Neural cell (in vitro differentiated cells): ENCODE results near the gene KCNK17. TPM values are rescaled to one million over a fixed set of nuclear protein-coding genes. Genes with fewer than 3 reads are reported as not detected.
"Not testable (repeated sequence)": the region's sequence is repeated elsewhere in the genome, so short reads cannot be mapped to it uniquely, and the experiment has no call there.

Experiments used
- H2AFZ ChIP-seq: fragments of 200-600, 300-800 bp; sonication (generic), shearing (Covaris generic); 2 replicates; pipeline ENCODE4 v1.6.0; 2014; ENCODE audit warnings: low read depth, mild to moderate bottlenecking, antibody characterized with exemption, low read length, moderate library complexity
- H3F3A ChIP-seq: fragments of 200-600 bp; shearing (Covaris generic); 2 replicates; pipeline ENCODE4 v1.6.1; 2016; ENCODE audit warnings: mild to moderate bottlenecking, moderate library complexity, mixed read lengths, antibody characterized with exemption, low read length; ENCODE audit not compliant: insufficient read depth, poor library complexity, severe bottlenecking
- H3K27ac ChIP-seq: fragments of 200-600, 300-800 bp; sonication (generic), shearing (Covaris generic); 2 replicates; pipeline ENCODE4 v1.5.1; 2014; ENCODE audit warnings: mild to moderate bottlenecking, low read length, moderate library complexity
- H3K27me3 ChIP-seq: fragments of 300-800, 200-600 bp; sonication (generic), shearing (Covaris generic); 2 replicates; pipeline ENCODE4 v1.6.0; 2014; ENCODE audit warnings: mild to moderate bottlenecking, low read depth, low read length, moderate library complexity; ENCODE audit not compliant: insufficient read depth
- H3K36me3 ChIP-seq: fragments of 300-800, 200-600 bp; sonication (generic), shearing (Covaris generic); 2 replicates; pipeline ENCODE4 v1.5.1; 2014; ENCODE audit warnings: mild to moderate bottlenecking, antibody characterized with exemption, low read length, moderate library complexity; ENCODE audit not compliant: insufficient read depth
- H3K4me2 ChIP-seq: fragments of 300-800, 200-600 bp; sonication (generic), shearing (Covaris generic); 2 replicates; pipeline ENCODE4 v1.6.0; 2014; ENCODE audit warnings: mild to moderate bottlenecking, low read length
- H3K4me3 ChIP-seq: fragments of 300-800, 200-600 bp; sonication (generic), shearing (Covaris generic); 2 replicates; pipeline ENCODE4 v1.5.1; 2014; ENCODE audit warnings: mild to moderate bottlenecking, low read length, moderate library complexity
- H3K79me2 ChIP-seq: fragments of 200-600 bp; shearing (Covaris generic); replicated peaks from 2 replicates; pipeline ENCODE4 v1.6.0; 2014; ENCODE audit warnings: mild to moderate bottlenecking, low read length, moderate library complexity; ENCODE audit not compliant: insufficient read depth
- H3K9ac ChIP-seq: fragments of 300-800, 200-600 bp; sonication (generic), shearing (Covaris generic); 2 replicates; pipeline ENCODE4 v1.6.1; 2016; ENCODE audit warnings: mild to moderate bottlenecking, low read length, mixed read lengths
- H3K9me2 ChIP-seq: fragments of 200-600 bp; shearing (Covaris generic); 2 replicates; pipeline ENCODE4 v1.6.1; 2016; ENCODE audit warnings: mild to moderate bottlenecking, low read length, mixed read lengths; ENCODE audit not compliant: insufficient read depth
- H3K9me3 ChIP-seq: fragments of 200-600, 300-800 bp; sonication (generic), shearing (Covaris generic); 2 replicates; pipeline ENCODE4 v1.6.1; 2016; ENCODE audit warnings: mild to moderate bottlenecking, mixed run types, low read length, moderate library complexity, mixed read lengths
- H4K20me1 ChIP-seq: fragments of 200-600 bp; shearing (Covaris generic); 2 replicates; pipeline ENCODE4 v1.6.1; 2016; ENCODE audit warnings: mild to moderate bottlenecking, mixed run types; ENCODE audit not compliant: insufficient read depth
- CTCF ChIP-seq: fragments of 450-650 bp; IDR thresholded peaks from 2 replicates; pipeline ENCODE4 v1.5.1; 2014; ENCODE audit warnings: antibody characterized with exemption, mild to moderate bottlenecking, moderate library complexity; ENCODE audit not compliant: poor library complexity, severe bottlenecking
- EP300 ChIP-seq: fragments of 450-650 bp; conservative IDR thresholded peaks from 2 replicates; pipeline ENCODE4 v1.6.1; 2014; ENCODE audit warnings: antibody characterized with exemption, mild to moderate bottlenecking, moderate library complexity; ENCODE audit not compliant: poor library complexity, severe bottlenecking
- EZH2 ChIP-seq: fragments of 200-600, 300-800 bp; shearing (Covaris generic), sonication (generic); IDR thresholded peaks from 2 replicates; pipeline ENCODE4 v1.6.1; 2014; ENCODE audit warnings: antibody characterized with exemption, low read length, borderline replicate concordance, mild to moderate bottlenecking; ENCODE audit not compliant: insufficient read depth, poor library complexity, severe bottlenecking
- MXI1 ChIP-seq: fragments of 450-650 bp; conservative IDR thresholded peaks from 2 replicates; pipeline ENCODE4 v1.6.1; 2014; ENCODE audit warnings: antibody characterized with exemption, mild to moderate bottlenecking; ENCODE audit not compliant: poor library complexity, severe bottlenecking
- POLR2AphosphoS5 ChIP-seq: IDR thresholded peaks from 2 replicates; pipeline ENCODE4 v1.6.1; 2012
- REST ChIP-seq: IDR thresholded peaks from 2 replicates; pipeline ENCODE4 v1.6.1; 2012; ENCODE audit warnings: borderline replicate concordance
- SMC3 ChIP-seq: fragments of 450-650 bp; conservative IDR thresholded peaks from 2 replicates; pipeline ENCODE4 v1.6.1; 2014; ENCODE audit warnings: antibody characterized with exemption, mild to moderate bottlenecking, moderate library complexity; ENCODE audit not compliant: poor library complexity
- TAF1 ChIP-seq: IDR thresholded peaks from 2 replicates; pipeline ENCODE4 v1.6.1; 2012; ENCODE audit warnings: low read depth
- polyA plus RNA-seq: library from polyadenylated mRNA; depleted of rRNA; stranded (reverse); fragments of >200 nt; gene quantifications from 2 replicates; pipeline ENCODE4 v1.2.3, GENCODE V29; 2014

KCNK17 gene
- polyA plus RNA-seq, 1 donor from 2014 or later, result 0.67 TPM

- no peak overlapping the region for H2AFZ ChIP-seq
- no peak for TF ChIP-seq SMC3
- no peak for TF ChIP-seq POLR2AphosphoS5
- no peak for TF ChIP-seq REST
- TF ChIP-seq TAF1, result no peak
- no peak for TF ChIP-seq MXI1
- TF ChIP-seq EZH2, result no peak
- TF ChIP-seq EP300, result no peak
- TF ChIP-seq CTCF, result no peak
- no peak overlapping the region for H3K4me3 ChIP-seq
- no peak overlapping the region for H3K27ac ChIP-seq
- H3K4me2 ChIP-seq, result no peak overlapping the region
- no peaks in the 10 kb centered on the region for H3K9me2 ChIP-seq
- no peaks in the 10 kb centered on the region for H3K79me2 ChIP-seq
- H3K36me3 ChIP-seq, result no peaks in the 10 kb centered on the region
- H3K27me3 ChIP-seq, result no peaks in the 10 kb centered on the region
- H4K20me1 ChIP-seq, result no peaks in the 10 kb centered on the region
- no peak overlapping the region for H3K9ac ChIP-seq
- H3K9me3 ChIP-seq, result no peaks in the 10 kb centered on the region
- no peaks in the 10 kb centered on the region for H3F3A ChIP-seq
These were observed 26.6 kb downstream of the KCNK17 start for GRCh38 chr6:39287601-39288000.

GRCh38 chr6:39286596-39286995, 27.6 kb downstream of the KCNK17 start:
- not testable (repeated sequence) for H3K9ac ChIP-seq, H3K9me3 ChIP-seq, H3K4me3 ChIP-seq, H3F3A ChIP-seq, H3K36me3 ChIP-seq, H3K27me3 ChIP-seq, H3K9me2 ChIP-seq, H4K20me1 ChIP-seq, H3K27ac ChIP-seq, H2AFZ ChIP-seq, H3K79me2 ChIP-seq, H3K4me2 ChIP-seq

GRCh38 chr6:39282774-39283173, 31.4 kb downstream of the KCNK17 start:
- no peak for TF ChIP-seq POLR2AphosphoS5
- TF ChIP-seq EP300, result no peak
- no peak for TF ChIP-seq MXI1
- TF ChIP-seq SMC3, result no peak
- TF ChIP-seq EZH2, result no peak
- TF ChIP-seq CTCF, result no peak
- no peak for TF ChIP-seq REST
- TF ChIP-seq TAF1, result no peak
- Histone ChIP-seq H3K9me3 (no peaks in the 10 kb centered on the region), H3K79me2 (no peaks in the 10 kb centered on the region), H3K9ac (no peak overlapping the region), H3K4me2 (no peak overlapping the region), H2AFZ (no peak overlapping the region), H3F3A (no peaks in the 10 kb centered on the region), H3K27ac (no peak overlapping the region), H3K9me2 (no peaks in the 10 kb centered on the region), H3K4me3 (no peak overlapping the region), H3K27me3 (no peaks in the 10 kb centered on the region), H4K20me1 (no peaks in the 10 kb centered on the region), H3K36me3 (no peaks in the 10 kb centered on the region)
